HG03565 (cell line): Measurements from ENCODE around the gene ZSWIM6.
A peak's percentile ranks its signal among the peaks of the same experiment; 100 is the strongest.

Experiments
- ATAC-seq: cut with Tn5 transposase; IDR thresholded peaks from one replicate; pipeline ENCODE4 v1.9.1; 2021; ENCODE audit warnings: mild to moderate bottlenecking, moderate library complexity; ENCODE audit not compliant: unreplicated experiment

The ZSWIM6 gene

DNA sequence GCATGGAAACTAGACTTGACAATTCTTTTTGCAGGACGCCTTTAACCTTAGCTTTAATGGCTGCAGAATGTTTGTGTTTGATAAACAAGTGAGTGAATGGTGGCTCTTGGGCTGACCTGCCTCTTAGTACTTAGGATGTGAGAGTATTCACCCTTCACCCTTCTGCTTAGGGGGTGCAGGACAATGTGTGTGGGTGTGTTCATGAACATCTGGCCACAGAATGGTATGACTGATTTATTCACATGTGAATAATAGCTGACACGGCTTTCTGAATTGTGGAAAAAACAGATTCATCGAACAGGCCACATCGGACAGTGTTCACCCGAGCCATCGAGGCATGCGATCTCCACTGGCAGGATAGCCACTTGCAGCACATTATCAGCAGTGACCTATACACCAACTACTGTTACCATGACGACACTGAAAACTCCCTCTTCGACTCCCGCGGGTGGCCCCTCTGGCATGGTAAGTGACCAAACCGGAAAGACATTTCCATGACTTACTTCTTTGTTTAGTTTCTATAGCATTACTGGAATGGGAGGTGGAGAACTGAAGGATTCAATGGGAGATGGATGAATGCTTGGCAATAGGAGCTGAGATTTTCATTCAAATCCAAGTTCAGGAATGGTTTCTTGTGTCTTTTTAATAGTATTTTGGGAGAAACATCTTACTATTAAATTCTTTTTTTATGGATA lies 193.6 kb downstream of the ZSWIM6 start:
- ATAC-seq: no peak

DNA sequence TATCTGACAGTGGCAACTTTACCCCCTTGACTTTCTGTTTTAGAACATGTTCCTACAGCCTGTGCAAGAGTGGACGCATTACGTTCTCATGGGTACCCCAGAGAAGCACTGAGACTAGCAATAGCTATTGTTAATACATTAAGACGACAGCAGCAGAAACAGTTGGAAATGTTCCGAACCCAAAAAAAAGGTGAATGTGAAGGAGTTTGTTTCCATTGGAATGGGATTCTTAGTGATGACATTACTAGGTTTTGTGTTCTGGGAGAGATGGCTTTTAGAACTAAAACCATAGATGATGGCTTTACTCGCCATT lies 194.1 kb downstream of the ZSWIM6 start:
- ATAC-seq: no peak

DNA sequence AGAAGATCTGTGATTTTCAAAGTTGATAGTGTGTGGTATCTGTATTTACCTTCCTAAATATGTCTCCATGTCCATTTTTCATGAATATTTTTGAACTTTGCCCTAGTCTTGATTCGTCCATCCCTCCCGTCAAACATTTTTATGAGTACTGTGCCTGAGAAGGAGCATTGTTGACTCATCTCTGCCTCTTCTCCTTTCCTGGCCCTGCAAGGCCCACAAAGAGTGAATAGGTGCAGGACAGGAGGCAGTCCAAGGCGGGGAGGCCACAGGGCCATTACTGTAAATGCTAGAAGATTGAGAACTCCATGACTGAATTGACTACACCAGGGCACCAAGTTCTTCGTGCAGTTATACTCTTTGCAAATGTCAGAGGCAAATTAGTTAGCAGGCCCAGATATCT lies 200.9 kb downstream of the ZSWIM6 start:
- no peak for ATAC-seq

GRCh38 chr5:61534481-61535267 lies 202.6 kb downstream of the ZSWIM6 start:
- peak; percentile 97 for ATAC-seq

- ATAC-seq: no peak
Measured at GRCh38 chr5:61535828-61536227, 203.8 kb downstream of the ZSWIM6 start.

DNA sequence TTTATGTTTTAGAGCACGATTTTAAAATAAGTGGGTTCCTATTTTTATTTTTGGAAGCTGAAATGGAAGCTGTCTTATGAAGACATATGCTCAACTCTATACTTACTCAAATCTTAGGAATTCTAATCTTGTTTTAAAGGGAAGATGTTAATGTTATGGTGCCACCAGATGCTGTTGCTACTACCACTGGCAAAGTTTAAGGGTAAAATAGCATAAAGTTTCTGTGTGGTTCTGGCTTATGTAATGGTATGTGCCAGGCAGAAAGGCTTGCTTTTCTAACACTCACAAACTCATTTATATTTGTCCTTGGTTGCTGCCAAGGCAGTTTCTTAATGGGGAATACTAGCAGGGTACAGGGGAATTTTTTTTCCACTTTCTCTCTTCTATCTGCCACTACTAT lies 204.9 kb downstream of the ZSWIM6 start:
- no peak for ATAC-seq

- no peak for ATAC-seq
Measured at GRCh38 chr5:61538722-61539501, 206.9 kb downstream of the ZSWIM6 start.

DNA sequence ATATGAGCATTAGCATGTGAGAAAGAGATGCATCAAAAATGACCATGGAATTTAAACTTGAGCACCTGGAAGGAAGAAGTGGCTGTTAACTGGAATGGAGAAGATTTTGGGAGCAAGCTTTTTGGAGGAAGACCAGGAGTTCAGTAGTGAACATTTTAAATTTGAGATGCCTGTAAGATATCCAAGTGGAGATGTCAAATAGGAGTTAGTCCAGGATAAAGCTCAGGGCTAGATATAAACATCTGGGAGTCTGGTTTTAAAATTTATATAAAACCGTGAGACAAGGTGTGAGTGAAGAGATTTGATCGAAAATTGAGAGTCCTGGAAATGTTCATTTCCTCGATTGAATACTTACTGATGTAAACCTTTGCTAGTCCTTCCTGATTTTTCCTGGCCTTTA lies 217.5 kb downstream of the ZSWIM6 start:
- ATAC-seq: no peak

GRCh38 chr5:61551637-61552313 lies 219.7 kb downstream of the ZSWIM6 start:
- no peak for ATAC-seq

DNA sequence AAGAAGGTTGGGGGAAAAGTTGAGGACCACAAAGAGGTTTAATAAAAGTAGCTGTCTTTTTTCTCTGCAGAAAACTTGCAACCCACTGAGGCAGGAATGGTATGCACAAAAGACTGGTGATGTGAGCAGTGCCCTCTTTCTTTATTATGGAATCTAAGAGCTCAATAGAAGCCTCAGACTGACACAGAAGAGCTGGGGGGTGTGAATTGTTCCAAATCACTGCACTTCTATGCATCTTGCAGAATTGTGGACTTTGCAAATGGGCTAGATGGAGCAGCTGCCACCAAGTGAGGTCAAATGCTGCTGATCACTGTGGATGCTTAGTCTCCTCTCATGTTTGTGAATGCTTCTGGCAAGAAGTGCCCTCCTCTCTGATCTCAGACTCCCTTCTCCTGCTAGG lies 227.1 kb downstream of the ZSWIM6 start:
- no peak for ATAC-seq

DNA sequence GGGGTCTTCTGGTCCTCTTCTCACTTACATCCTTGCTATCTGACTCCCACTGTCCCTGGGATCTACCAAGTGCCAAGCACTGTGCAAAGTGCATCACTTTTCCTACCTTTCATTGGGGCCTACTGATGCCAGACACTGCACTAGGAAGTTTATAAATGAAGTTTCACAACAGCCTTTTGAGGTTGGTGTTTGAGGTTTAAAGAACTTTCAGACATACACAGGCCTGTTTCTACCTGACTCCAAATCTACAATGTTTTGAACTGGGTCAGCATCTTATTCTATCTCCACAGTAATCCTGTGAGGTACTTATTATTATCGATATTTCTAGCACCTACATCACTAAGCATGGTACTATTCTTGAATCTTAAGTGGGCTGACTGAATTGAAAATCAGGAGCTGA lies 227.7 kb downstream of the ZSWIM6 start:
- no peak for ATAC-seq

GRCh38 chr5:61563401-61563800 lies 231.3 kb downstream of the ZSWIM6 start:
- ATAC-seq: no peak

GRCh38 chr5:61567337-61567736 lies 235.3 kb downstream of the ZSWIM6 start:
- ATAC-seq: no peak

DNA sequence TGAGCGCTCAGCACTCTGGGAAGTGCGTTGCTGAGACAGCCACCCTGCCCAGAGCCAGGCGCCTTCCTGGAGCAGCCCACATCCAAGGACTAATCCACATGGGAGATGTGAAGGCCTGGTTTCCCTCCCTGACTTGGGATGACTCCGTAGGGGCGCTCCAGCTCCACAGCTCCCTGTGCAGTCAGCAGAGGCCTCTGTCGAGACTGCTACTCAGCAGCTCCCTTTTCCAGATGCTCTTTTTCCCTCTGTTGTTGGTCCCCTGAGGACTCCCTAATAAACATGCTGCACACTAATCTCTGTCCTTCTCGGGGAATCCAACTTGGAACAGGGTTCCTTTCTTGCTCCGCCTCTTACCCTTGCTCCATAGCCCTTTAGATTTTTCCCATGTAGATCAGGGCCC lies 237.3 kb downstream of the ZSWIM6 start:
- no peak for ATAC-seq

DNA sequence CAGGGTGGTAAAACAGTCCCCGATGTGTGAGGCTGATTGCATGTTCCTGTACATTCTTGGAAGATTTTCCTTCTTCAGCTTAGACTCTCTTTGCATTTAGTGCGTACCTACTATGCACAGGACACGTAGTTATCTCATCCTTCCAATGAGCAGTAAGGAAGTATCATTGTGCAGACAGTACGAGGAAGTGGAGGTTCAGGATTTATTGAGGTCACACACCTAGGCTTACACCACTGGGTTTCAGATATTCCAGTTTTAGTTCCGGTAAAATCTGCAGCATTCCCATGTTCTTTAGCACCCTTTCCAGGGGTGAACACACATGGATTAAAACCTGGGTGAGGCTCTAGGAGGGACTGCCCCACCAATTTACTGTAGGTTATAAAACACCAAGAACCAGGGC lies 238.7 kb downstream of the ZSWIM6 start:
- no peak for ATAC-seq

DNA sequence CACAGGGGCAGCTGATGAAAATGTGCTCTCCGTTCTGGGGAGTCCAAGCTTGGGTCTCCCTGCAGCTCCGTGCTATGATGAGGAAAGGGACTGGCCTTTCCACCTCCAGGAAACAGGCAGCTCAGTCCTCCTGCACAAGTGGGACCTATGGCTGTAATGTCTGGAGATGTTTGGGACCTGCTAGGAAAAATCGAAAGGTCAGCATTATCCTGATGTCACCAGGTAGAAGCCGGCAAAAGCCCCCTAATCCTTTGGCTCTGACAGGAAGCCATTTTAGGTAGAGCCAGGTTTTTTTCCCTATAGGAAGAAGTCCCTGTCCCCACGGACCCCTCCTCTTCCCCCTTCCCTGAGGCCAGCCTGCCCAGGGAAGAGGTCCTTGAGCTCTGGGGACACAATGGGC lies 240.9 kb downstream of the ZSWIM6 start:
- ATAC-seq: no peak

GRCh38 chr5:61575103-61575502 lies 243.0 kb downstream of the ZSWIM6 start:
- ATAC-seq: no peak

DNA sequence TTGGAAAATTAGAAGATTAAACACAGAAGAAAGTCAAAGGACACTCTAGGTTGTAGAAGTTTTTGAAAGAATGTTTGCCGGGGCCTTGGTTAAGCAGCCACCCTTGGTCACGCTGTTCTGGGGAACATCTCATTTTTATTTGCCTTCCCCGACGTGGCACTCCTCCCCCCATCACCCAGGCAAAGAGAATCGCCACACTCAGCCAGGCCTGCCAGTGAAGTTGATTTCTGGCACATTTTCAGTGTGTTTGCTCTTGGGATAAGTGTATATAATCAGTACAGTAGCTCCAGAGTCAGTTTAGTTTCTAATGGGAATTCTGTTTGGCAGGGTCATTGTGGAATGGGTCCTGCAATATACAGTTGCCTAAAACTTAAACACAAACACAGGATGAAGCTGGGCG lies 243.5 kb downstream of the ZSWIM6 start:
- ATAC-seq: no peak

DNA sequence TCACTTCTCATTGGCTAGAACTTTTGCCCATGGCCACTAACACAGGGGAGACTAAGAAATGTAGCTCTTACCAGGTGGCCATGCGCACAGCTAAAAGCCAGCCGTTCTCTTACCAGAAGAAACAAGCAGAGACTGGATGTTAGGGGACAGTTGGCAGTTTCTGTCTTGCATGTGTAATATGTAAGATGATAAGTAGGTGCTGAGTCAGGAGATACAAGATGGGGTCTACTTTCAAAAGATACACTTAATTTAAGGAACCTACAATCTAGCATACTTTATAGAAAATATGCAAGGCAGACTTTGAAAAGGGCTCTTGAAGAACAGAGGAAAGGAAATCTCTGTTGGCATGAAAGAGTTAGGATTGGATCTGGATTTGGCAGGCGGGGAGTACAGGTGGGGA lies 244.5 kb downstream of the ZSWIM6 start:
- ATAC-seq: no peak

DNA sequence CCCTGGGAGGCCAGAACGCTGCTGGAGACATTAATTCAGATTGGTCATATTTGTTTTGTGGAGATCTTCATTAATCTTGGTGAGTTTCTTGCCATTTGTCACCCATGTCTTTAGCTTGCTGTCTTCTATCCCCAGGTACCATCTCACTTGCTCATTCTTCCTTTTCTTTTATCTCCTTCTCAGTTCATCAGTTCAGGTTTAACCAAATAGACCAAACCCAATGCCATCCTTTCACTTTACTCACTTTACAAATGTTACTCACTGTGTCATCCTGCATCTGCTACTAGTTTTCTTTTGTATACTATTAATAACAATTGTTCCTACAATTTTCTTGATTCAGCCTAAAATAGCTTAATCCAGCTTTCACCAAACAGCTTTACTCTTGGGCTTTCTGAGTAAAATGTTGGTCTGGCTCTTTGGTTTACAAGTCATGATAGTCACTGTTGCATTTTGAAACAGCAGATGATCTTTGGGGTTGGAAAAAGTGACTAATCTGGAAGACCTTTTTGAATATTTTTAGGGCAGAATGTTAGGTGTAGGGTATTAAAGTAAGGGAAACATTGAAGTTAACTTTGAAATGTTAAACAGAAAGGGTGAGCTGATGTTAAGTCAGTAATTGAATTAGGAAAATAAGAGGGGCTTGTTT lies 246.9 kb downstream of the ZSWIM6 start:
- no peak for ATAC-seq
